ENCODE measurements around the gene CLC.
"Not testable (repeated sequence)": the region's sequence is repeated elsewhere in the genome, so short reads cannot be mapped to it uniquely, and the experiment has no call there.

Gene CLC

DNA sequence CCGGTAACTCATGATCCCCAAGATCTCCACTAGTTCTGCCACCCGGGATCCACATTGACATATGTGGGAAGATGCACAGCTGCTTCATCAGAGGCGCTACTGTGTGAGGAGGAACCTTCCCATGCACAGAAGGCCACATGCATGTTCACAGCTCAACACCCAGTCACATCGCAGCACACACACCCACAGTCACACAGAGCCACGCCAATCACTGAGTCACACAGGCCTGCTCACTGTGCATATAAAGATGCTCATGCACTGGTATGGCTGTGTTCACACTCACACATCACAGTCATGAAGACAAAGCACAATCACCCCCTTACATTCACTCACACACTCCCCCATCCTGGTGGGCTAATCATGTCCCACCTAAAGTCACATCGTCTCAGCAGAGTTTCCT is 9.8 kb downstream of the CLC start:
- no peak for DNase-seq (ENCODE audit: low spot score)

DNA sequence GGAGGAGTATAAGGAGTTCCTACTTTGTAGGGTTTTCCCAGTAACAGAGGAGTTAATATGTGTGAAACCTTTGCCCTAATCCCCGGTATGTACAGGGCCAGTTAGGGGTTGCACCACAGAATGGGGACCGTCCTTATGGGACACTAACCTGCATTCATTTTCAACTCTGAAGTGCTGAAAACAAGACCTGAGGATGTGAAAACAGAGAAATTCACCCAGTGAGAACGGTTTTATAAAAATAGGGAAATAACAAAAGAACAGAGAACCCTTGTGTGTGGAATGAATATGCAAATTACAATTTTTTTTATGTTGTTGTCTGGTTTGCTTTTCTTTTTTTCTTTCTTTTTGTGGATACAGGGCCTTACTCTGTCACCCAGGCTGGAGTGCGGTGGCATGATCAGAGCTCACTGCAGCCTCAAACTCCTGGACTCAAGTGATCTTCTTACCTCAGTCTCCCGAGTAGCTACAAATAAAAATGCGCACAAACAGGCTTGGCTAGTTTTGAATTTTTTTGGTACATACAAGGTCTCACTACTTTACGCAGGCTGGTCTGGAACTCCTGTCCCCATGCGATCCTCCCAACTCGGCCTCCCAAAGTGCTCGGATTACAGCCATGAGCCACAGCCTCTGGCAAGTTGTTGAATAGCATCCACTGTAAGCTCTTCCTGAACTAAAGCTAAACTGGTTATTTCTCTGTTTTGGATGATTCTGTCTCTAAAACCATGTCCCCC is 10.6 kb downstream of the CLC start:
- DNase-seq (ENCODE audit: low spot score): no peak

GRCh38 chr19:39725995-39726394 is 11.8 kb downstream of the CLC start:
- DNase-seq (ENCODE audit: low spot score): no peak

- DNase-seq (ENCODE audit: low spot score): not testable (repeated sequence)
These were observed 17.7 kb downstream of the CLC start for GRCh38 chr19:39720144-39720543.

DNA sequence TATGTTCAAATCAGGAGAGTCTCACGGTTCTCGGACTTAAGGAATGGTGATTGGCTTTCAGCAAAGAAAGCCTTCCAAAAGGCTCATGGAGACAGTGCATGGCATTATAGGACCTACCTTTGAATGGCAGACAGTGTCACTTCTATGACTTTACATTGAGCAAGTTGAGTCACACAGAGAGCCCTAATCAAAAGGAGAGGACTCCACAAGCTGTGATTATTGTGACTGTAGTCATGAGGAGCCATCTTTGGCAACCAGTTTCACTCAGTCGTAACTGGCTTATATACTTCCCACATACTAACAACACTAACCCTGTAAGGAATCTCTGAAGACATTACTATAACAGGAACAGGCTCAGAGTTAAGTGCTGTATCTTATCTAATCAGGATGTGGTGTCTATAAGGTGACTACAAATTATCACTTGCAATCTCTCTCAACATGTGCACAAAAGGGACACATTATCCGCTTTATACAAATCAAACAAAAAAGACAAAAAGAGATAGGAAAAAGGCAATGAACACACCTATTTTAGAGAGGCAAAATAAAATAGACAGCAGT is 27.4 kb downstream of the CLC start:
- no peak for DNase-seq (ENCODE audit: low spot score)

GRCh38 chr19:39709026-39709872 is 28.6 kb downstream of the CLC start:
- DNase-seq (ENCODE audit: low spot score): no peak

- DNase-seq (ENCODE audit: low spot score): no peak
These were observed 29.2 kb downstream of the CLC start for GRCh38 chr19:39708594-39708993.

- DNase-seq (ENCODE audit: low spot score): no peak
These were observed 32.1 kb downstream of the CLC start for GRCh38 chr19:39705578-39706188.

DNA sequence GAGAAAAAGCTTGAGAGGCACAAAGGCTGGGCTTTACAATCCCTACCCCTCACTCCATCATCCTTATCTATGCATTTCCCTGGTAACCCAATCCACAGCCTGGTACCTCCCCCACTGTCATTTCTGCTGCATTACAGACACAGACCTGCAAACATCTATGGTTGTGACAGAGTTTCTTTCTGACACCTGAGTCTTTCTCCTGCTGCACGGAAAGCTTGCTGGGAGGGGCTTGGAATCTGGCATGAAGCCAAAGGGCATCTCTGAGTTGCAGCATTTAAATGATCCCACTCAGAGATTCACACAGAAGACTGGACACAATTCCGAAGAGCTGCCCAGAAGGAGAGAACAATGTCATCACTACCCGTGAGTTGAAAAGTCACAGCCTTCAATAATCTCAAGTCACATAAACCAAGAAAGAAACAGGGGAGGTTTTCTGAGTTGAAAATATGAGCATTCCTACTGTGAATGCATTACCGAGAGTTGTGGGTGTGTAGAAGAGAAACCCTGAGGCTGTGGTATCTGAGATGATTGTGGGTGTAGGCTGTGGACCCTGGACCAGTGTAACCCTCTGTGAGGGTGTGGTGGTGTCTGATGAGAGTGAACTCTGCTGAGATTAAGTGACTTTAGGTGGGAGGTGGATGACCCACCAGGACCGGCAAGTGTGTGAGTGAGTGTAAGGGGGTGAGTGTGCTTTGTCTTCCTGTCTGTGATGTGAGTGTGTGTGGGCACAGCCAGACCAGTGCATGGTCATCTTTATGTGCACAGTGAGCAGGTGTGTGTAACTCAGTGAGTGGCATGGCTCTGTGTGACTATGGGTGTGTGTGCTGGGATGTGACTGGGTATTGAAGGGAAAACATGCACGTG is 33.4 kb downstream of the CLC start, which contains the start of gene LGALS14:
Gene LGALS14, plus strand, starts transcription at position 301 of the 864 bp plus-strand sequence. Its CDS starts 48 bp downstream, at position 349.
- no peak for DNase-seq (ENCODE audit: low spot score)

- no peak for DNase-seq (ENCODE audit: low spot score)
These were observed 36.5 kb downstream of the CLC start for GRCh38 chr19:39701291-39701690.

GRCh38 chr19:39698535-39698934 is 39.3 kb downstream of the CLC start:
- DNase-seq (ENCODE audit: low spot score): no peak

GRCh38 chr19:39696387-39696786 is 41.4 kb downstream of the CLC start:
- DNase-seq (ENCODE audit: low spot score): no peak

DNA sequence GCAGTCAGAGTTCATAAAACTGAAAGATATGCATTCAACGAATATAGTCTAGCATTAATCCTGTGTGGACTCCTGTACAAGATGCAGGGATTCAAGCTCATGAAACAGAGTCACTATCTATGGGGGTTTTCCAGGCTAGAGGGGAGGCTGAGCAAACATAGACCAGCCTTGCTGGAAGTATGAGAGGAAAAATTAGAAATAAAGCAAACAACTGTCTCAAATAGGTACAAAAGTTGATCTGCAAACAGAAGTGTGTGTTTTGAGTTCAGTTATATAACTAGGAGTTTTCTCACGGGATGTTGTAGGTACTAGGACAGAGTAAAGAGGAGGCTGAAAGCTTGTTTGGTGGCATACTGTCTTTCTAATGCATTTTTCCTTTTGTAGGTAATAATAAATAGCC is 42.1 kb downstream of the CLC start:
- DNase-seq (ENCODE audit: low spot score): no peak

- no peak for DNase-seq (ENCODE audit: low spot score)
These were observed 45.0 kb downstream of the CLC start for GRCh38 chr19:39692822-39693221.

GRCh38 chr19:39692166-39692565 is 45.7 kb downstream of the CLC start:
- DNase-seq (ENCODE audit: low spot score): no peak

GRCh38 chr19:39688637-39689036 is 49.2 kb downstream of the CLC start:
- DNase-seq (ENCODE audit: low spot score): not testable (repeated sequence)

DNA sequence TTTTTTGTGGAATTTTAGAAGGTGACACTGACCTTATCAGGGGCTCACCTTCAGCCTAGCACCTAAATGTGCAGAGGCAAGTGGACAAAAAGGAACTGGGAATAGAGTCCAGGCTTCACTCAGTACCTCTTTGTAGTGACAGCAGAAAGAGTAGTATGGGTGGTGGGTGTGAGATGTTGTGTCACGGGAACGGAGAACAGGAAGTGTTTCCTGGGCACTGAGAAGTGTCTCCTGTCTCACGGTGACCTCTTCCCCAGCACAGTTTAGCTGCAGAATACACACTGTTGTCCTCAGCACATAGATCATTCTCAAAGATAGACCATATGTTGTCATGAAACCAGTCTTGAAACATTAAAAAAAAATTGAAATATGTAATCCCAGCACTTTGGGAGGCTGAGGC is 51.1 kb downstream of the CLC start:
- no peak for DNase-seq (ENCODE audit: low spot score)

DNA sequence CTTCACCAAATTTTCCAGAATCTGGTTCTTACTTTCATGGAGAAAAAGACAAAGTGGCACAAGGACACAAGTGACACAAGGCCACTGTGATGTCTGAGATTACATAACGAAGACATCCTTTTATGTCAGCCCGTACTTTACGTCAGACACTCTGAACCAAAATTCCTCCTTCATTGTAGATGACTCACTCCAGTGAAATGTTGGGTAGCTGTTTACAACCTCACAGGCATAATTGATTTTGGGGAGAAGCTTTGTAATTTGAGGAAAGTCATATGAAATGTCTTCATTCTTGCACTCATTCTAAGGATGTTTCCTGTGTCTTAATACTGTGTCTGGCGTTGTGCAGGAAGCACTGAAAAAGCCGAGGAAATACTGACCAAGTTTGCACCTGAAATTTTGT is 53.6 kb downstream of the CLC start:
- DNase-seq (ENCODE audit: low spot score): no peak

- no peak for DNase-seq (ENCODE audit: low spot score)
These were observed 56.4 kb downstream of the CLC start for GRCh38 chr19:39681416-39681815.

Measured in germinal center (tissue), 1 donor.